Psoas muscle (tissue), 8 donors: ENCODE data around the gene PHPT1. TPM values are rescaled to one million over a fixed set of nuclear protein-coding genes. Genes with fewer than 3 reads are reported as not detected.
"Not testable (repeated sequence)": the region's sequence is repeated elsewhere in the genome, so short reads cannot be mapped to it uniquely, and the experiment has no call there.

Experiments used
- ATAC-seq, 4 donors: fragments of 200-7000 bp; cut with Tn5 transposase; one replicate each; pipeline ENCODE4 v1.9.1; 2020; ENCODE audit warnings: moderate library complexity in 3 of 4, mild to moderate bottlenecking in 2 of 4
- DNase-seq, 2 donors: peaks; one replicate each; pipeline ENCODE4 v3.0.0-alpha.2; 2020
- H3K27ac ChIP-seq: fragments of 200-600 bp; one replicate; pipeline ENCODE4 v1.8.0; 2022
- H3K27me3 ChIP-seq, 3 donors: fragments of 200-600 bp in 1 of 3; one replicate each; pipeline versions ENCODE4 v1.6.1 to v1.8.0; 2013 to 2022; ENCODE audit warnings: low read length in 2 of 3, mild to moderate bottlenecking in 2 of 3, moderate library complexity in 1 of 3; ENCODE audit not compliant: insufficient read depth in 3 of 3
- H3K36me3 ChIP-seq, 2 donors: fragments of 200-600 bp in 1 of 2; one replicate each; pipeline versions ENCODE4 v1.6.1 to v1.8.0; 2013 to 2022; ENCODE audit warnings: low read depth in 1 of 2, mild to moderate bottlenecking in 1 of 2, moderate library complexity in 1 of 2; ENCODE audit not compliant: insufficient read depth in 1 of 2
- H3K4me1 ChIP-seq: fragments of 200-600 bp; one replicate; pipeline ENCODE4 v1.8.0; 2022
- H3K4me3 ChIP-seq: fragments of 200-600 bp; one replicate; pipeline ENCODE4 v1.8.0; 2022; ENCODE audit warnings: mild to moderate bottlenecking
- H3K9me3 ChIP-seq: fragments of 200-600 bp; one replicate; pipeline ENCODE4 v1.8.0; 2022
- CTCF ChIP-seq: fragments of 200-600 bp; IDR thresholded peaks from one replicate; pipeline ENCODE4 v1.8.0; 2022; ENCODE audit warnings: antibody characterized with exemption
- WGBS, 3 donors: extraction: QIAGEN DNeasy Blood & Tissue Kit; methylation state at CpG; one replicate each; pipeline versions ENCODE4 v1.1.6 to v1.1.7; 2013; 5-methylcytosine and 5-hydroxymethylcytosine counted together
- intact Hi-C, 2 donors: fragments of 100-400 bp; cut with DNase I; formaldehyde crosslinking; loops; one replicate each; pipeline versions ENCODE4 v1.11.0 to v1.14.2; 2022
- polyA plus RNA-seq, 3 donors: library from polyadenylated mRNA; stranded (reverse); fragments of 200-250 nt; gene quantifications; one replicate each; pipeline ENCODE4 v1.2.3, GENCODE V29; 2013
- total RNA-seq, 4 donors: library from RNA; stranded (reverse); fragmentation: NEBNext Ultra II Directional in 2 of 4; extraction: Animal tissue kit (Norgen Biotek cat#: 25700) in 2 of 4; gene quantifications; one replicate each; pipeline versions ENCODE4 v1.2.1 to v1.2.4, GENCODE V29; 2021 to 2023
- donor health status: healthy with polysubstance abuse.
- donor health status: DM: no; HTN: no; CAD: no; lungs with moderate emphysema.
- donor health status: Bipolar disorder and iron deficiency.
- donor health status: healthy.
- donor health status: DM: yes; HTN: yes; CAD: no.
- donor health status: DM: no; HTN: no; CAD: no.
- donor health status: DM: no; HTN: no; CAD: no.
- donor health status: DM: yes; HTN: yes; CAD: no.

The PHPT1 gene
- total and polyA plus RNA-seq, 7 donors, result 154 to 295 (median 228) TPM

- 49 to 60% (median 54%) methylated on average over 9 to 11 of the region's 11 CpGs for WGBS, 3 donors
- H3K36me3 ChIP-seq, result peaks cover 5 to 47% of the 10 kb centered on the region in 2 donors
- no peaks in the 10 kb centered on the region for H3K9me3 ChIP-seq
- no peak for TF ChIP-seq CTCF
- H3K27ac ChIP-seq, result peak overlapping the region; percentile 96
- ATAC-seq, result peak in 2 of 4 donors; percentile 1 to 2
- H3K27me3 ChIP-seq, result no peaks in the 10 kb centered on the region
- H3K4me1 ChIP-seq, result peaks cover 21% of the 10 kb centered on the region
- peak overlapping the region; percentile 89 for H3K4me3 ChIP-seq
- DNase-seq, result no peak
- intact Hi-C loops, result loop anchor here in 1 of 2 donors (5.0 kb wide), 2 partner anchors 62 to 77 kb away; partner anchors contain the start of gene FBXW5
Measured at GRCh38 chr9:136865041-136865767, 16.0 kb downstream of the PHPT1 start.

- WGBS, 3 donors, result 0 to 4% (median 2%) methylated on average over 17 to 20 of the region's 20 CpGs
- Histone ChIP-seq H3K27me3 (no peaks in the 10 kb centered on the region), H3K4me1 (peaks cover 21% of the 10 kb centered on the region), H3K9me3 (no peaks in the 10 kb centered on the region), H3K36me3 (peaks cover 5 to 42% of the 10 kb centered on the region in 2 donors), H3K4me3 (peak overlapping the region; percentile 89), H3K27ac (peak overlapping the region; percentile 96)
- DNase-seq (peak; percentile 44 to 71), ATAC-seq (peak in 2 of 4 donors; percentile 37 to 46)
- TF ChIP-seq CTCF, result no peak
- intact Hi-C loops, result loop anchor here in 1 of 2 donors (5.0 kb wide), 2 partner anchors 62 to 77 kb away; partner anchors contain the start of gene FBXW5
Measured at GRCh38 chr9:136865768-136866103, 16.5 kb downstream of the PHPT1 start.

DNA sequence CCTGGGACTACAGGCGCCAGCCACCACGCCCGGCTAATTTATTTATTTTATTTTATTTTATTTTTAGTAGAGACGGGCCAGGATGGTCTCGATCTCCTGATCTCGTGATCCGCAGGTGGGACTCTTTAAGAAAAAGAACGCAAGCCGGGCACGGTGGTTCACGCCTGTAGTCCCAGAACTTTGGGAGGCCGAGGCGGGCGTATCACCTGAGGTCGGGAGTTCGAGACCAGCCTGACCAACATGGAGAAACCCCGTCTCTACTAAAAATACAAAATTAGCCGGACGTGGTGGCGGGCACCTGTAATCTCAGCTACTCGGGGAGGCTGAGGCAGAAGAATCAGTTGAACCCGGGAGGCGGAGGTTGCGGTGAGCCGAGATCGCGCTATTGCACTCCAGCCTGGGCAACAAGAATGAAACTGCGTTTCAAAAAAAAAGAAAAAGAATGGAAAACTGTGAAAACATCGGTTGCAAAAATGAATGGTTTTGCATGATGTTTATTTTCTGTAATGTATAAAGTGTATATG is 17.8 kb downstream of the PHPT1 start:
- Histone ChIP-seq H3K4me1 (peaks cover 21% of the 10 kb centered on the region), H3K4me3 (peak overlapping the region; percentile 89), H3K27ac (peak overlapping the region; percentile 96), H3K36me3 (peaks cover 5 to 29% of the 10 kb centered on the region in 2 donors)
- ATAC-seq, H3K27me3 ChIP-seq, H3K9me3 ChIP-seq, DNase-seq: not testable (repeated sequence)
- intact Hi-C loops, result loop anchor here in 1 of 2 donors (5.0 kb wide), 2 partner anchors 60 to 75 kb away; partner anchors contain the start of gene FBXW5
- 78 to 84% (median 80%) methylated on average over 29 of the region's 29 CpGs for WGBS, 3 donors

GRCh38 chr9:136867480-136867879 is 18.3 kb downstream of the PHPT1 start:
- intact Hi-C loops, result loop anchor here in 1 of 2 donors (5.0 kb wide), 2 partner anchors 60 to 75 kb away; partner anchors contain the start of gene FBXW5
- no peak overlapping the region for H3K27ac ChIP-seq
- no peaks in the 10 kb centered on the region for H3K9me3 ChIP-seq
- no peak for ATAC-seq
- H3K36me3 ChIP-seq, result peaks cover 5 to 24% of the 10 kb centered on the region in 2 donors
- WGBS, 3 donors, result 97 to 98% (median 98%) methylated on average over 18 of the region's 18 CpGs
- DNase-seq, result no peak
- peak overlapping the region; percentile 89 for H3K4me3 ChIP-seq
- no peaks in the 10 kb centered on the region for H3K27me3 ChIP-seq
- TF ChIP-seq CTCF, result no peak
- H3K4me1 ChIP-seq, result peaks cover 21% of the 10 kb centered on the region

DNA sequence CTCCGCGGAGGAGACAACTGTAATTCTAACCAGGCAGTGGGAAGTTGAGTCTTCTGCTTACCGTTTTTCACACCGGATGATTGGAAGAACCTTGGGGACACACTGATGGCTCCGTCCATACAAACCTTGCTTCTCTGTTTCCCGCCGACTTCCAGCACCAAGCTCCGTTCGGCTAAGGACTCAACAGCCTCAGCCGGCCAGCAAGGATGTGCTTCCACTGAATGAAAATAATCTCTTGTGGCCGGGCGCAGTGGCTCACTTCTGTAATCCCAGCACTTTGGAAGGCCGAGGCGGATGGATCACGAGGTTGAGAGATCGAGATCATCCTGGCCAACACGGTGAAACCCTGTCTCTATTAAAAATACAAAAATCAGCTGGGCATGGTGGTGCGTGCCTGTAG is 18.7 kb downstream of the PHPT1 start:
- Histone ChIP-seq H3K4me1 (peaks cover 21% of the 10 kb centered on the region), H3K4me3 (no peak overlapping the region), H3K27me3 (no peaks in the 10 kb centered on the region), H3K36me3 (peaks cover 5 to 20% of the 10 kb centered on the region in 2 donors), H3K9me3 (no peaks in the 10 kb centered on the region), H3K27ac (no peak overlapping the region)
- 97% methylated on average over 18 of the region's 18 CpGs for WGBS, 3 donors
- intact Hi-C loops, result loop anchor here in 1 of 2 donors (5.0 kb wide), 2 partner anchors 59 to 74 kb away; partner anchors contain the start of gene FBXW5
- no peak for TF ChIP-seq CTCF
- DNase-seq, result no peak
- no peak for ATAC-seq
